ENCODE data around the gene SLC47A1.
"Not testable (repeated sequence)": the region's sequence is repeated elsewhere in the genome, so short reads cannot be mapped to it uniquely, and the experiment has no call there.

The SLC47A1 gene

DNA sequence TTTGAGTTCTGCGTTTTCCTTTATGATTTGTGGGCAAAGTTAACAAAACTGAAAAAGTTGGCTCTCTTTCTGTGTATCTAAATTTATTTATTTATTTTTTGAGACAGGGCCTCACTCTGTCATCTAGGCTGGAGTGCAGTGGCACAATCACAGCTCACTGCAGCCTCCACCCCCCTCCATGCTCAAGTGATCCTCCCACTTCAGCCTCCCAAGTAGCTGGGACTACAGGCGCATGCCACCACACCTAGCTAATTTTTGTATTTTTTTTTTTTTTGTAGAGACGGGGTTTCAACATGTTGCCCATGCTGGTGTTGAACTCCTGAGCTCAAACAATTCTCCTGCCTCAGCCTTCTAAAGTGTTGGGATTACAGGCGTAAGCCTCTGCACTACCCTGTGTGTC is 6.7 kb upstream of the SLC47A1 start:
- not testable (repeated sequence) for DNase-seq

DNA sequence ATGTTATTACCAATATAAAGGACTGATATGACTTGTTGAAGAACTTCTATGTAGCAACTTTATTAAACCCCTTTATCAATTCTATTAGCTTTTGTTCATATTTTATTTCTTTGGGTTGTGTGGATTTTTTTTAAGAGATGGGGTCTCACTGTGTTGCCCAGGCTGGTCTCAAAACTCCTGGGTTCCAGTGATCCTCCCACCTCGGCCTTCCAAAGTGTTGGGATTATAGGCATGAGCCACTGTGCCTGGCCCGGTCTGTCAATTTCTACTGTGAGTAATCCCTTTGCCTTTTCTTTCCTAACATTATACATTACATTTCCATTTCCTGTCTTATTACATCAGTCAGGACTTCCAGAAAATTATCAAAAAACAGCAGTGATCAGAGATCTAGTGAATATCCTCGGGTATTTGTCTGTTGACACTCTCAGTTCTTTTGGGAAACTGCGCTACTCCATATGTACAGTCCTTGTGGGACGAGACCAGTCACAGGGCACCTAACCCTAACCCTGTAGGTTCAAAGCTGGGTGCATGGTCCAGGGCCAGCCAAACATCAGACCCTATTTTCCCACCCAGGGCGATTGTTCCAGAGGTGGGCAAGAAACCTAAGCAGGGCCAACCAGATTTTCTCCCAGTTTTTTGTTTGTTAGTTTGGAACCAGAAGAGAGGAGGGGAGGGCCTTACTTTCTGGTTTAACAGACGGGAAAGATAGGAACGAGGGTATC is 1.7 kb upstream of the SLC47A1 start:
- no peak for DNase-seq

DNA sequence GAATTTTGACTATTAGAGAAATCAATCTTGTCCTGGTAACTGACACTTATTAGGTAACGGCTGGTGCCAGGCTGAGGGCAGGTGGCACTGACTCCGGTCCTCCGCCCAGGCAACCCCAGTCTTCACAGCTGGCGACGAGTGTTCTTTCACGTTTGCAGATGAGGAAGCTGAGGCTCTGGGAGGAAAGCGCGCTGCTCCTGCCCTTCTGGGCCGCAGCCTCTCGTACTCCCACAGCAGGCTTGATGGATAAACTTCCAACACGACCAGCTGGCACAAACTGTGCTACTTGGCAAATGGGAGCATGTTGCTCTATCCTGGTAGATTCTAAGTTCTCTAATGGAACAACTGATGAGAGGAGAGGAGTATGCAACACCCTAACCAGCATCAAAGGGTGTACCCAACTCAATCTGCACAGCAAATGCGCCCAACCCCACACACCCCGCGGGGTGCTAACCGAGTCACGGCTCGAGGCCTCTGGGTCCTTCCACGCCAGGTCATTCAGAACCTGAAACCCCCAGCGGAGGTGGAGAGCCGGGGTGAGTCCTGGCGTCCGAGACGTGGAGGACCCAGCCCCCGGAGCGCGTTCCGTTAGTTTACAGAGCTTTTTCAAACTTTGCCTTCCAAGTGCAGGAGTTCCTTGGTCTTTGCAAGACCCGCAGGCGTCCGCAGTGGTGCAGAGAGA is 477 bp upstream of the SLC47A1 start:
- DNase-seq = no peak

DNA sequence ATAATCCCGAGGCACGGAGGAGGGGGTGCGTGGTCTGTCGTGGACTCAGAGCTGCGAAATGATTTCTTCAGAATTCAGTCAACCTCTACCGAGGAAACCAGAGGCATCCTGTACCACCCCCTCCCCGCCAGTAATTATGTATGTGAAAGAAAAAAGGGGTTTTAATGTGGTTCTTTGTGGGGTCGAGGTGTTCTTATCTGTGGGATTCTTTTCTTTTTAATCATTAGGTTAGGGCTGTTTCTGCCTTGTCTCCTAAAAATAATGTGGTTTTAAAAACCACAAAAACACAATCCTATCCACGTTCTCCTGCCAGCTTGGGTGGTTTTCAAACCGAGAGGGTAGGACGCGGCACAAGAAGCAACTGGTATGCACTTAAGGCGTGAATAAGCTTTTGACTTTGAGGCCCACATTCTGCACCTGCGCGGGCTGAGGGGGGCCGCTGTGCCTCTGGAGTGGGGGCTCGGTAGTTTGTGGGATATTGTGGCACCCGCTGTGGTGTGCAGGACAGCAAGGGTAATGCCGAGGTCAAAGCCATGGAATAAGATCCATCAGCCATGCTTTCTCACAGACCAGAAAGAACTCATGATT is 1.0 kb downstream of the SLC47A1 start:
- peak; percentile 66 for DNase-seq

DNA sequence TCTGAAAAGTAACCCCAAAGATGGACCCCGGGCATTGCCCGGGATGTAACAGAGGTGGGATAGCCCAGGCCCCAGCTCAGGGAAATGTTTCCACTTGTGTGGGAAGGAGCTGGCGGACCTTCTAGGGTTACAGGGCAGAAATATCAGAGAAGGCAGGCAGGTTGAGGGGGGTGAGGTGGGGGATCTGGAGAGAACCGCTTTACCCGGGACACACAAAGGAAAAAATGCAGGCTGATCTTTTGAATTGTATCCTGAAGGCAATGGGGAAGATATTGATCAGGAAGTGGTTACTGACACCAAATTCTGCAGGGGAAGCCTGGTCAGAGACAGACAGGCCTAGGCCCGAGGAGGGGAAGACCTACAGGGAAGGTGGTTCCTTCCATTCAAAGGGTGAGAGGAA is 3.5 kb downstream of the SLC47A1 start:
- DNase-seq = no peak

DNA sequence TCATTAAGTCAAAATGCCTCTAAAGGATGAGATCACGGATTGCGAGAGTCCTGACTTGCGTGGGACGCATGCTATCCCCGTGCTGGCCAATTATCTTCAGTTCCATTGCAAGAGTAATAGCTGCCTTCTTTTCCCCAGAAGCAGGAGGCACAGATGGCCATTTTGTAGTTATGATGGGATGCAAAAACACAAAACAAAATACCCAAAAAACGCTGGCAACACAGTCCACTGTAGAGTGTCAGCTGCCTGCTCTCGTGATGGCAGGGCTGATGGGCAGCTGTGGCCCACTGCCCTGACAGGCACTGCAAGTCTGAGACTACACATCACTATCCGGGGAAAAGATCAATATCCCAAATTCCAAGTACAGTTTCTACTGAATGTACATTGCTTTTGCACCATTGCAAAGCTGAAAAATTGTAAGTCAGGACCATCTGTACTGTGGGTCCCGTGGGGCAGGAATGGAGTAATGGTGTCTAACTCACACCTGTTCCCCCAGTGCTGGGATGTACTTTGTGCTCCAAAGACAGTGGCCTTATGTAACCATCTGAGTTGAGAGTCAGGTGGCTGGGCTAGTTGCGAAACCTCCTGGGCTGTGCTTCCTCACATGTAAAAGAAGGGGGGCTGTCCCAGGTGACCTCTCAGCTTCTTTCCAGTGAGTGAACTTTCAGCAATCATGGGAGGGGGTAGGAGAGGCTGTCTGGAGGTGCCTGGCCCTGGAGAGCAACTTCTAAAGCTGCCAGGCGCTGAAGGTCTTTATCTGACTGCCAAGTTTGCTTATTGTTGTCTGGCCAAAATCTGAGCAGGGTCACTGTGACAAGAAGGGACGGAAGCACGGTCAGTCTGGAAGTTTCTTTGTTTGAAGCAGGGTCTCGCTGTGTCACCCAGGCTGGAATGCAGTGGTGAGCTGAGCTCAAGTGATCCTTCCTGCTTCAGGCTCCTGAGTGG is 4.7 kb downstream of the SLC47A1 start:
- DNase-seq = no peak

DNA sequence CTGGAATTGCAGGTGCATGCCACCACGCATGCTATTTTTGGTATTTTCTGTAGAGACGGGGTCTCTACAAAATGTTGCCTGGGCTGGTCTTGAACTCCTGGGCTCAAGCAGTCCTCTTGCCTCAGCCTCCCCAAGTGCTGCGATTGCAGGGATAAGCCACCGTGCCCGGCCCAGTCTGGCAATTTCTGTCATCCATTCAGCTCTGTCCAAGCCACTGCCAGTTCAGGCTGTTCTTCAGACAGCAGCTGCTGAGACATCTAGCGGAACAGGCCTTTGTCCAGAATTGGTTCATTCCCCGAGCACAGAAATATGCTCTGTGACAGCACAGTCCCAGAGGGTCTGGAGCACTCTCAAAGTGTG is 5.4 kb downstream of the SLC47A1 start:
- no peak for DNase-seq

DNA sequence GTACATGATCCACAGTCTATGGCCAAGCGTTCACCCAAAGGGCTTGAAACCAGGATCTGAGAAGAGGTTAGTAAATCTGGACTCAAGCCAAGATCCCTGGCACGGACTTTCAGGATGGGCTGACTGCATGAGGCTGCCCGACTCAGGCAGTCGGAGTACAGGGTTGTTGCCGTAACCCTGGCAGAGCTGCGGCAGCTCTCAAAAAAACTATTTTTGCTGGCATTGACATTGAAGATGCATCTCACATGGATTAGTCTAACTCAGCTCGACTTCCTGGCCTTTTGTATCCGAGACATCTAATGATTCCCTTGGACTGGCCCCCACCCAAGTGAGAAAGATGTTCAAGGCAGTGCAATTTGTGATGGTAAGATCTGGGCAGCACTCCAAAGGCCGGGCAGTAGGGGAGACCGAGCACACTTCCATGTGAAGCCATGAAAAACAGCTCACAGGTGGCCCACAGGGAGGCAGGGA is 6.2 kb downstream of the SLC47A1 start:
- no peak for DNase-seq

DNA sequence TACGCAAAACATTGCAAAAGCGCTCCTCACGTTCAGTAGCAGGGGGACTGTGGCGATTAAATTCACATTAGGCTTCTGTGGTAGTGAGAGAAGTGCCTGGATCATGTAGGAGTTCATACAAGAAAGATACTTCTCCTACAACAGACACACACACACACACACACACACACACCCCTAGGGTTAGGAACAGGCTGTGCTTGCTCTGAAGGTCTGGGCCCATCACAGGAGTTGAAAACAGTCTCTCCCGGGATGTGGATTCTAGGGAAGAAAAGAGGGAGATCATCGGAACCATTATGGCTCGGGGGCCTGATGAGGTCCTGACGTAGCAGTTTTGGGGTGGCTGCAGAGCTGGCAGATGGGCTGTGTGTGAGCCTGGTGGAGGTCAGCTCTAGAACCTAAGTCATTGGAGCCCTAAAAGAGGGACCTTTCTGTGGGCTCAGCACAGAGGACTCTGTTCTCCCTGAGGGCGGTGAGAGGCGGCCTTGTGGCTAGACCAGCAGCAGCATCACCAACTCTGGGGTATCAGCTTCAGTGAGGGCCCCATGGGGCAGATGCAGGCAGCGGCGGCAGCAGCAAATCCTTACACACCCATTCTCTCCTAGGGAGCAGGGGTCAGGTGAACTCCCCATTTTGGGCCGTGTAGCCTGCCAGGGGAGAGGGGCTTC is 7.2 kb downstream of the SLC47A1 start:
- DNase-seq = no peak

DNA sequence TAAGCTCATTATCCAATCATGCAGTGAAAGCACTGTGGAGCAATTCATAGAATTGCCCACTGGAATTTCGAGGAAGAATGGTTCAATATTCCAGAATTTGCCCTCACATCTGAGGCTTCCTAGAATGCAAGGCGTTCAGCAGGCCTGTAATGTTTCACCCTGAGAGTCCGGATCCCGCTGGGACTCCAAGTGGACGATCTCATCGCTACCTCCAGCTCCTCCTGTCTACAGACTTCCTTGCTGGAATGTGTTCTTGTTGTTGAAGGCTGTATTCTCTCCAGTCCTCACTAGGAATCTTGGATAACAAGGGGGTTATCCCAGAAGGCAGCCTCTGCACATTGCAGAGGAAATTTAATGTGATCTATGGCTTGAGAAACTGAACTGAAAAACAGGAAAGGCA is 7.8 kb downstream of the SLC47A1 start:
- DNase-seq = no peak

DNA sequence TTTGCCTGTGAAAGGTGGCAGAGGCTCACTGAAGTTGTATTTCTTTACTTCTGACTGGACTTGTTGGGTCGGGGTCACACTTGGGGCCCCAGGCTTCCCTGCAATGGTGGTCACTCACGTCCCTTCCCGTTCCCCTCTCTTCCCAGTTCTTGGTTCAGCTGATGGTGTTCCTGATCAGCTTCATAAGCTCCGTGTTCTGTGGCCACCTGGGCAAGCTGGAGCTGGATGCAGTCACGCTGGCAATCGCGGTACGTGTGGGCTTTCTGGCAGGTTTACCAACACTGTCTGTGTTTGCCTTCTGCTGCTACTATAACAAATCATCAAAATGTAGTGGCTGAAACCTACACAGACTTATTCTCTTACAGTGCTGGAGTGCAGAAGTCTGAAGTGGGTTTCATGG is 8.6 kb downstream of the SLC47A1 start:
- no peak for DNase-seq

DNA sequence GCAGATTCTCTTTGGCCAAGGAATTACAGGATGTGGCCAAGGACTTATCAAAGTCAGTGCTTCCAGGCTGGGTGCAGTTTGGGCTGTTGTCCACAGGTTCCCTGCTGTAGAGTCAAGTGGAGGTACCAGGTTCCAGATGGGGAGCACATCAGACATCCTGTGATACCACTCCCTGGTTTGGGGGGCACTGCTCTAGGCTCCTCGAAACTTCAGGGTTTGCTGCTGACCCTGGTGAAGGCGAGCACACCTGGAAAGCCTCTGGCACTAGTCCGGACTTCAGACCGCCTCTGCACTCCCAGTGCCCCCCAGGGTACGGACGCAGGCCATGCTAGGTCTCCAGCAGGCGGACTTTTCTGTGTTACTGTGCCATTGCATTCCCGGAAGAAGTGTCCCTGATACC is 10.7 kb downstream of the SLC47A1 start:
- no peak for DNase-seq

DNA sequence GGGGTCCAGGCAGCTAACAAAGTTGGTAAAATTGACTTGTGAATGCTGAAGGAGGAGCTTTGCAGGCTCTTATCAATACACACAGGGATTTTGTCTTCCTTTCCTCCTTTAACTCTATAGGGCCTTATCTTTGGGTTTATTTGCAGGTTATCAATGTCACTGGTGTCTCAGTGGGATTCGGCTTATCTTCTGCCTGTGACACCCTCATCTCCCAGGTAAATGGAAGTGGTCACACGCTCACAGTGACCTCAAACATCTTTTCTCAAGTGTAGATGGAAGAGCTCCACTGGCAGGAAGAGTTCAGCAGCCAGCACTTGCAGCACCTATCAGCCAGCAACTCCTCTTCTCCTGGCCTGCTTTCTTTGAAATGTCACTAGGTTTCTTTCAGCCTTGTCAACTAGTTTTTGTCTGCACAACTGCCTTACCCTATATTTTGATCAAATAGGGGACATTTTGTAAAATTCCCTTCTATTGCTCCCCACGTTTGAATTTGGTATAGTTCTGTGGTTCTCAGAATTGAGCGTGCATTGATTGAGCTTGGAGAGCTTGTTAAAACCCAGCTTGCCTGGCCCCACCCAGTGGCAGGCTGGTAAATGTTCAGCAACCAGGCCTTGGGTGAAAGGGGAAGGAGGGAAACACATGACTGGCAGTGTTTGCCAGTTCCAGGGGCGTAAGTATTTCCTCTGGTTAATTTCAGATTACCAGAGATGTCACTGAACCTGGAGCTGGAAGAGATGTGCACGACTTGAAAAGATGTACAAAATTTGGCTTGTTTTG is 12.8 kb downstream of the SLC47A1 start:
- no peak for DNase-seq

DNA sequence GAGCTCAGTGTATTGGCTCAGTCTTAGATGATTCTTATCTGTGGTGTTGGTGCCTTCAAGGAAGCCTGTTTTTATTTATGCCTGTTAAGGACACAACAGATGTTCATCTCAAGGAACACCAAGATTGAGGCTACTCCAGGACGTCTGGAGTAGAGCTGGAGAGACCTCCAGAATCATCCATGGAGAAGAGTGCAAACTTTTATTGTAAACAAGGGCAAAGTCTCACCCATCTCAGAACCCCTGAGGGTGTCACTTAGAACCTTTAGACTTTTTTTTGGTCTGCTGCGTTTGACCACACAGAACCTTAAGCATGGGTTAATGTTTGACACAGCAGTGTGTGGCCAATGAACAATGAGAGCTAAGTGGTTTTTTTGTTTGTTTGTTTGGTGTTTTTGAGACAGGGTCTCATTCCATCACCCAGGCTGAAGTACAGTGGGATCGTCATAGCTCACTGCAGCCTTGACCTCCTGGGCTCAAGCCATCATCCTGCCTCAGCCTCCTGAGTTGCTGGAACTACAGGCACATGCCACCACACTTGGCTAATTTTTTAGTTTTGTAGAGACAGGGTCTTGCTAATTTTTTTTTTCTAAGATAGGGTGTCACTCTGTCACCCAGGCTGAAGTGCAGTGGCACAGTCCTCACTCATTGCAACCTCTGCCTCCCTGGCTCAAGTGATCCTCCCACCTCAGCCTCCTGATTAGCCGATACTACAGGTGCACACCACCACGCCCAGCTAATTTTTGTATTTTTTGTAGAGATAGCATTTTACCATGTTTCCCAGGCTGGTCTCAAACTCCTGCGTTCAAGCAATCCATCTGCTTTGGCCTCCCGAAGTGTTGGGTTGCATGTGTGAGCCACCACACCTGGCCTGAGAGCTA is 16.3 kb downstream of the SLC47A1 start:
- DNase-seq = no peak

DNA sequence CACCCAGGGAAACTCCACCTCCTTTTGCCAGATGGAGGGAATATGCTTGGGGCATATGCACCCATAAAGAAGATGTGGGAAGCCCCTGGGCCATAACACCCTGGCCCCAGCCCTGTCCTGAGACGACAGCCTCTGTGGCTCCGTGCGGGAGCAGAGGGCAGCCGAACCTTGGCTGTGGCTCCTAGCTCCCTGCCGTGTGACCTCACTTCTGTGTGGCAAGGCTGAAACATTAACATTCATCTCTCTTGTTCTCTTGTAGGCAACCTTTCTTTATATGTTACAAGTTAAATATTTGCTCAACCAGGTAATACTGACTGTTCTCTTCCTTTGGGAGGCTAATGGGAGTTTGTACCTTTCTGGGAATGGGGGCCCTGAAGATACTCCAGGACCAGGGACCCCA is 17.5 kb downstream of the SLC47A1 start:
- no peak for DNase-seq

DNA sequence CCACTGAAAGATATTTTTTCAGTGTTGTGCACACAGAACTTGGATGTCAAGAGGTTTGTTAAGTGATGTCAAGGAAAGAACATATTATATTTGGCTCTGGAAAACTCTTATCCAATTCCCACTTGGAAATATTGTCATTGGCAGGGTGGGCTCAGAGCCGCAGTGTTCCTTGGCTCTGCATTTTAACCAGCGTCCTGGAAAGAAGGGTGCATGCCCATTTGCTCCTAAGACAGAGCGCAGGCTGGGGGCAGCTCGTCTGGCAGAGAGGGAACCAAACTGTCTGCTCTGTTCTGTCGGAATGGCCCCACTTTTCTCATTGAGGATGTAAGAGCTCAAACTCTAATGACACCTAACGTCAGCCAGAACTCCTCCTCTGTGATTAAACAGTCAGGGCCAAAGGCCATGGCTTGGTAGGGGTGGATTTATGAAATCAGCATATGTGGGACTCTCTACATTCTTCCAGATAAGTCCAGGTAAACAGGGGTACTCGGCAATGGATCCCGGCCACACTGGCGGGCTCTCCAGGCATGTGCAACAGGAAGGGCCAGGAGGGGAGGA is 18.0 kb downstream of the SLC47A1 start:
- no peak for DNase-seq

DNA sequence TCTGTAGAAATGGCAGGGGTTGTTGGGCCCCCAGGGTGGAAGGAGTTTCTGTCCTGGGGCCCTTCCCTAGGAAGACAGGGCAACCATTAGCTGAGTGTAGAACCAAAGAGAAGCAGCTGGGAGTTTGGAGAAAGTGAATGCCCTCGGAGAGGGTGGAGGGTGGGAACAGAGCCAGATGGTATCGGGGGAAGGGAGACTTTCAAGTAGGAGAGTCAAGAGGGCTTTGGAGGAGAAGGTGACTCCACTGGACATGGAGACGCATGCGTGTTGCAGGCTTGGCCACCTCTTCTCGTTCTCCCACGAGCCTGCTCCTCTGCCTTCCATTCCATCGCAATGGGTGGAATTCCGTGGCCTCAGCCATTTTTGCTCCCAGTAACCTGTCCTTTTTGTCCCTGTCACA is 19.4 kb downstream of the SLC47A1 start:
- no peak for DNase-seq

DNA sequence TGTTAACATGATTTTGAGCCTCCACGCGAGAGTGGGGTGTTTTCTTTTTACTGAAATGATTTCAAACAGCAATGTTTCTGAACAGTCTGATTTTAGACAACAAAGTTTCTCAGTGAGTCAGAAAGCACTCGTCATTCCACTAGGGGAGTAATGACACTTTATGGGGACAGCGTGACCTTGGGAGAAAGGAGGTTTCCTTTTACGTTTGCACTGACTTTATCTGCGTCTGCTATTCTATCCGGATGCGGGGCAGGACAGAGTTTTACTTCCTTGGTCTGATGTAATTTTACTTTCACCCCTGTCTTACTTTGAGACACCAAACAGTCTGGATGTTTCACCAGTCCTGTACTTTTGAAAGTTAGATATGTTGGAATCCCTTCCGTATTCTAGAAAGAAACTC is 20.7 kb downstream of the SLC47A1 start:
- DNase-seq = no peak

DNA sequence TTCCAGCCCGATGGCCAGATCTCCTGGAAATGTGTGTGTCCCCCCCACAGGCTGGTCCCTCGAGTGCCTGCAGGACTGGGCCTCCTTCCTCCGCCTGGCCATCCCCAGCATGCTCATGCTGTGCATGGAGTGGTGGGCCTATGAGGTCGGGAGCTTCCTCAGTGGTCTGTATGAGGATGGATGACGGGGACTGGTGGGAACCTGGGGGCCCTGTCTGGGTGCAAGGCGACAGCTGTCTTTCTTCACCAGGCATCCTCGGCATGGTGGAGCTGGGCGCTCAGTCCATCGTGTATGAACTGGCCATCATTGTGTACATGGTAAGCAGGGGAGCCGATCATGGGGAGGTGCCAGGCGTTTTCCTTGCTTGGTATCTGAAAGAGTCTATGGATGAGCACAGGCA is 22.1 kb downstream of the SLC47A1 start:
- no peak for DNase-seq

DNA sequence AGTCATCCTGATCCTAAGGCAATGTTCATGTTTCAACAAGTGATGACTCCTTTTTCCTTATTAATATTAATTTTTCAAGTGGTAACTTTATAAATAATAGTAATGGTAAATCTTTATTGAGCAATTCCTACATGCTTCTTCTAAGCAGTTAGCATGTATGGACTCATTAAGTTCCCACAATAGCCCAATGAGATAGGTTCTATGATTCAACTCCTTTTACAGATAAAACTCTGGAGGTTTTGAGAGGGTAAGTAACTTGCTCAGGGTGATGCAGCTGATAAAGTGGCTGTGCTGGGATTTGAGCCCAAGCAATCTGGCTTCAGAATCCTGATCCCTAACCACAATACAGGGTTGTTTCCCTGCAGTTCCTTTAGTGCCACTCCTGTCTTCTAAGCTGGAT is 25.3 kb downstream of the SLC47A1 start:
- peak; percentile 36 for DNase-seq

Measured in NCI-H226 (cell line).